ENCODE measurements around the gene SPATS2L.
A peak's percentile ranks its signal among the peaks of the same experiment; 100 is the strongest.

The SPATS2L gene

DNA sequence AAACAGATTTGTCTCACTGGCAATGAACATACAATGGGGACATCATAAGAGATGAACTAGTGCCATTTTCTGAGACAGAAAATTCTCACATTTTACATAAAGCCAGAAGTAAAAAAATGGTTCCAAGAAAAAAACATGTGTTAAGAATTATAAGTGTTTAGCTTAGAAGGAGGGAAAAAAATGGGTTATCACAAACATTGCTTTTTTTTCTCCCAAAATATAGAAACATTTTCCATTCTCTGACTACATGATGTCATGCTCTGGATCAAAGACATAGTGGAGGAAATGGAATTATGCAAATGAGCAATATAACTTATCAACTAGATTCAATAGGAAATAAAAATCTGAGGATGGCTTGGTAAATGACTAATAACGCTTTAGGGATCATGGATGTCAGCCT is 49.8 kb downstream of the SPATS2L start:
- TF ChIP-seq ZBTB7A (IDR thresholded peaks at IDR 0.05; ENCODE audit: low read depth) (no peak), EP300 (IDR thresholded peaks at IDR 0.05; ENCODE audit: borderline replicate concordance) (no peak), TAF1 (IDR thresholded peaks at IDR 0.05; ENCODE audit: low read depth) (no peak), FOXM1 (IDR thresholded peaks at IDR 0.05; ENCODE audit: borderline replicate concordance, low read depth) (no peak), RAD21 (IDR thresholded peaks at IDR 0.05; ENCODE audit: low read depth) (no peak), NFIC (IDR thresholded peaks at IDR 0.05) (no peak), CEBPB (IDR thresholded peaks at IDR 0.05) (no peak), TCF12 (IDR thresholded peaks at IDR 0.05; ENCODE audit: low read depth) (no peak), CREB1 (IDR thresholded peaks at IDR 0.05; ENCODE audit: low read depth) (no peak), TEAD4 (IDR thresholded peaks at IDR 0.05) (no peak), EGR1 (IDR thresholded peaks at IDR 0.05) (no peak), YY1 (IDR thresholded peaks at IDR 0.05; ENCODE audit: low read depth) (no peak)
- TF ChIP-seq, protein P1, sequence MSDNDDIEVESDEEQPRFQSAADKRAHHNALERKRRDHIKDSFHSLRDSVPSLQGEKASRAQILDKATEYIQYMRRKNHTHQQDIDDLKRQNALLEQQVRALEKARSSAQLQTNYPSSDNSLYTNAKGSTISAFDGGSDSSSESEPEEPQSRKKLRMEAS (IDR thresholded peaks at IDR 0.05) = no peak

DNA sequence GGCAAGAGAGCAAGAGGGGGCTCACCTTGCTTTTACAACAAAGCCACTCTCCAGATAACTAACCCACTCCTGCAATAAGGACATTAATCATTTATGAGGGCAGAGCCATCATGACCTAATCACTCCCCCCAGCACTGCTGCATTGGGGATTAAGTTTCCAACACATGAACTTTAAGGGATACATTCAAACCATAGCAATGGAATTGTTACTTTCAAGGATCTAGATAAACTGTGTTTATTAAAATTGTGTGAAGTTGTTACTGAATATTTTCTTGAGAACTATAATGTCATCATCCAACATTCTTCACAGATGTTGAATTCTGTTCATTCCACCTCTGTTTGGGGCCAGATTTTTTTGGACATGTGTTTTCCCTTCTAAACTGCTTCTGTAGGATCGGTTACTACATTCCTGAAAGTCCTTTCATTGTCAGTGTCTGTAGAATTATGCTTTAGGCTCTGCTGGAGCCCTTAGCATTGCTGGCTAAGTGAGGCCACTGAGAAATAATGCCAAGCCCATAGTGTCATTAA is 50.4 kb downstream of the SPATS2L start:
- TF ChIP-seq EP300 (IDR thresholded peaks at IDR 0.05; ENCODE audit: borderline replicate concordance) (peak; percentile 48; the same call in 1 of the 2 replicates), CREB1 (IDR thresholded peaks at IDR 0.05; ENCODE audit: low read depth) (no peak), TCF12 (IDR thresholded peaks at IDR 0.05; ENCODE audit: low read depth) (no peak), TEAD4 (IDR thresholded peaks at IDR 0.05) (peak; percentile 90), CEBPB (IDR thresholded peaks at IDR 0.05) (no peak), ZBTB7A (IDR thresholded peaks at IDR 0.05; ENCODE audit: low read depth) (no peak), RAD21 (IDR thresholded peaks at IDR 0.05; ENCODE audit: low read depth) (no peak), FOXM1 (IDR thresholded peaks at IDR 0.05; ENCODE audit: borderline replicate concordance, low read depth) (0 out of 2 replicates have a peak, but pooled peaks have one; percentile 22), YY1 (IDR thresholded peaks at IDR 0.05; ENCODE audit: low read depth) (no peak), TAF1 (IDR thresholded peaks at IDR 0.05; ENCODE audit: low read depth) (no peak), EGR1 (IDR thresholded peaks at IDR 0.05) (no peak), NFIC (IDR thresholded peaks at IDR 0.05) (peak; percentile 30; the same call in 1 of the 2 replicates)
- TF ChIP-seq, protein P2, sequence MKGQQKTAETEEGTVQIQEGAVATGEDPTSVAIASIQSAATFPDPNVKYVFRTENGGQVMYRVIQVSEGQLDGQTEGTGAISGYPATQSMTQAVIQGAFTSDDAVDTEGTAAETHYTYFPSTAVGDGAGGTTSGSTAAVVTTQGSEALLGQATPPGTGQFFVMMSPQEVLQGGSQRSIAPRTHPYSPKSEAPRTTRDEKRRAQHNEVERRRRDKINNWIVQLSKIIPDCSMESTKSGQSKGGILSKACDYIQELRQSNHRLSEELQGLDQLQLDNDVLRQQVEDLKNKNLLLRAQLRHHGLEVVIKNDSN (IDR thresholded peaks at IDR 0.05) = no peak
- TF ChIP-seq, protein P3, sequence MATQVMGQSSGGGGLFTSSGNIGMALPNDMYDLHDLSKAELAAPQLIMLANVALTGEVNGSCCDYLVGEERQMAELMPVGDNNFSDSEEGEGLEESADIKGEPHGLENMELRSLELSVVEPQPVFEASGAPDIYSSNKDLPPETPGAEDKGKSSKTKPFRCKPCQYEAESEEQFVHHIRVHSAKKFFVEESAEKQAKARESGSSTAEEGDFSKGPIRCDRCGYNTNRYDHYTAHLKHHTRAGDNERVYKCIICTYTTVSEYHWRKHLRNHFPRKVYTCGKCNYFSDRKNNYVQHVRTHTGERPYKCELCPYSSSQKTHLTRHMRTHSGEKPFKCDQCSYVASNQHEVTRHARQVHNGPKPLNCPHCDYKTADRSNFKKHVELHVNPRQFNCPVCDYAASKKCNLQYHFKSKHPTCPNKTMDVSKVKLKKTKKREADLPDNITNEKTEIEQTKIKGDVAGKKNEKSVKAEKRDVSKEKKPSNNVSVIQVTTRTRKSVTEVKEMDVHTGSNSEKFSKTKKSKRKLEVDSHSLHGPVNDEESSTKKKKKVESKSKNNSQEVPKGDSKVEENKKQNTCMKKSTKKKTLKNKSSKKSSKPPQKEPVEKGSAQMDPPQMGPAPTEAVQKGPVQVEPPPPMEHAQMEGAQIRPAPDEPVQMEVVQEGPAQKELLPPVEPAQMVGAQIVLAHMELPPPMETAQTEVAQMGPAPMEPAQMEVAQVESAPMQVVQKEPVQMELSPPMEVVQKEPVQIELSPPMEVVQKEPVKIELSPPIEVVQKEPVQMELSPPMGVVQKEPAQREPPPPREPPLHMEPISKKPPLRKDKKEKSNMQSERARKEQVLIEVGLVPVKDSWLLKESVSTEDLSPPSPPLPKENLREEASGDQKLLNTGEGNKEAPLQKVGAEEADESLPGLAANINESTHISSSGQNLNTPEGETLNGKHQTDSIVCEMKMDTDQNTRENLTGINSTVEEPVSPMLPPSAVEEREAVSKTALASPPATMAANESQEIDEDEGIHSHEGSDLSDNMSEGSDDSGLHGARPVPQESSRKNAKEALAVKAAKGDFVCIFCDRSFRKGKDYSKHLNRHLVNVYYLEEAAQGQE (IDR thresholded peaks at IDR 0.05; ENCODE audit: low read depth) = no peak
- TF ChIP-seq, protein P1 (IDR thresholded peaks at IDR 0.05) = no peak

GRCh38 chr2:200357845-200358244 is 51.4 kb downstream of the SPATS2L start:
- no peak for TF ChIP-seq CEBPB (IDR thresholded peaks at IDR 0.05)
- TF ChIP-seq TAF1 (IDR thresholded peaks at IDR 0.05; ENCODE audit: low read depth) = no peak
- TF ChIP-seq, protein P2 (IDR thresholded peaks at IDR 0.05) = no peak
- TF ChIP-seq TCF12 (IDR thresholded peaks at IDR 0.05; ENCODE audit: low read depth) = no peak
- TF ChIP-seq TEAD4 (IDR thresholded peaks at IDR 0.05) = no peak
- TF ChIP-seq, protein P3 (IDR thresholded peaks at IDR 0.05; ENCODE audit: low read depth) = no peak
- TF ChIP-seq, protein P1 (IDR thresholded peaks at IDR 0.05) = no peak
- no peak for TF ChIP-seq ZBTB7A (IDR thresholded peaks at IDR 0.05; ENCODE audit: low read depth)
- no peak for TF ChIP-seq CREB1 (IDR thresholded peaks at IDR 0.05; ENCODE audit: low read depth)
- TF ChIP-seq EGR1 (IDR thresholded peaks at IDR 0.05) = no peak
- no peak for TF ChIP-seq NFIC (IDR thresholded peaks at IDR 0.05)
- TF ChIP-seq RAD21 (IDR thresholded peaks at IDR 0.05; ENCODE audit: low read depth) = no peak
- TF ChIP-seq EP300 (IDR thresholded peaks at IDR 0.05; ENCODE audit: borderline replicate concordance) = no peak
- no peak for TF ChIP-seq YY1 (IDR thresholded peaks at IDR 0.05; ENCODE audit: low read depth)
- no peak for TF ChIP-seq FOXM1 (IDR thresholded peaks at IDR 0.05; ENCODE audit: borderline replicate concordance, low read depth)

GRCh38 chr2:200359552-200359951 is 53.1 kb downstream of the SPATS2L start:
- TF ChIP-seq RAD21 (IDR thresholded peaks at IDR 0.05; ENCODE audit: low read depth) (no peak), TCF12 (IDR thresholded peaks at IDR 0.05; ENCODE audit: low read depth) (no peak), EGR1 (IDR thresholded peaks at IDR 0.05) (no peak), YY1 (IDR thresholded peaks at IDR 0.05; ENCODE audit: low read depth) (no peak), CREB1 (IDR thresholded peaks at IDR 0.05; ENCODE audit: low read depth) (no peak), EP300 (IDR thresholded peaks at IDR 0.05; ENCODE audit: borderline replicate concordance) (no peak), NFIC (IDR thresholded peaks at IDR 0.05) (no peak), TEAD4 (IDR thresholded peaks at IDR 0.05) (no peak), ZBTB7A (IDR thresholded peaks at IDR 0.05; ENCODE audit: low read depth) (no peak), CEBPB (IDR thresholded peaks at IDR 0.05) (no peak), TAF1 (IDR thresholded peaks at IDR 0.05; ENCODE audit: low read depth) (no peak), FOXM1 (IDR thresholded peaks at IDR 0.05; ENCODE audit: borderline replicate concordance, low read depth) (no peak)
- TF ChIP-seq, protein P3 (IDR thresholded peaks at IDR 0.05; ENCODE audit: low read depth) = no peak
- TF ChIP-seq, protein P1 (IDR thresholded peaks at IDR 0.05) = no peak
- TF ChIP-seq, protein P2 (IDR thresholded peaks at IDR 0.05) = no peak

All from Ishikawa (cell line).